Effector memory CD4-positive, alpha-beta T cell (primary cell): ENCODE measurements around the gene CCDC14.

Source experiments
- DNase-seq, 3 donors: peaks; one replicate each; pipeline ENCODE4 v3.0.0-alpha.2; 2020
- H3K27ac ChIP-seq: 2 replicates; pipeline ENCODE4 v1.7.0; 2013; ENCODE audit warnings: mild to moderate bottlenecking, low read length, moderate library complexity; ENCODE audit not compliant: insufficient read depth, poor library complexity, severe bottlenecking
- H3K27me3 ChIP-seq: replicated peaks from 2 replicates; pipeline ENCODE4 v1.7.0; 2013; ENCODE audit warnings: mild to moderate bottlenecking, low read length; ENCODE audit not compliant: insufficient read depth, control insufficient read depth, poor library complexity, severe bottlenecking
- H3K36me3 ChIP-seq: 2 replicates; pipeline ENCODE4 v1.7.0; 2013; ENCODE audit warnings: mild to moderate bottlenecking, low read length, moderate library complexity; ENCODE audit not compliant: control insufficient read depth, insufficient read depth
- H3K4me1 ChIP-seq: 2 replicates; pipeline ENCODE4 v1.7.0; 2013; ENCODE audit warnings: low read length, mild to moderate bottlenecking; ENCODE audit not compliant: control insufficient read depth, insufficient read depth, poor library complexity, severe bottlenecking
- H3K4me3 ChIP-seq: 2 replicates; pipeline ENCODE4 v1.7.0; 2013; ENCODE audit warnings: low read length, low read depth, mild to moderate bottlenecking; ENCODE audit not compliant: insufficient read depth, poor library complexity, severe bottlenecking
- H3K9me3 ChIP-seq: 2 replicates; pipeline ENCODE4 v1.7.0; 2013; ENCODE audit warnings: mild to moderate bottlenecking, low read length, moderate library complexity; ENCODE audit not compliant: control insufficient read depth

Gene CCDC14

DNA sequence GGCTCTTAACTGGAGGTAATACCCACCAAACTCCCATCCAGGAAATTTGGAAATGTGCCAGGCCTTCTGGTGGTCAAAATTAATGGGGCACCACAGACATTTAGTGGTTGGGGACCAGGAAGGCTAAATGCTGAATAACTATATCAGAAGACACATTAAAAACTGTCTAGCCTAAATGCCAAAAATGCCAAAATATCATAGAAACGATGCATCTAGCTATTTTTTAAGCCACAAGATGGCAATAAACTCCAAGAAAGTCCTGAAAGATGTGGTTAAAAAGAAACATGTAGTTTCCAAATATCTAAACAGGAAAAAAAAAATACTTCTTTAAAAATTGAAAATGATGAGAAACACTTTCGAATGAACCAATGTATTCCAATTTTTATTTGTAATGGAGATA lies 19.9 kb downstream of the CCDC14 start:
- Histone ChIP-seq H3K27me3 (no peaks in the 10 kb centered on the region), H3K27ac (no peak overlapping the region)
- DNase-seq, result no peak

DNA sequence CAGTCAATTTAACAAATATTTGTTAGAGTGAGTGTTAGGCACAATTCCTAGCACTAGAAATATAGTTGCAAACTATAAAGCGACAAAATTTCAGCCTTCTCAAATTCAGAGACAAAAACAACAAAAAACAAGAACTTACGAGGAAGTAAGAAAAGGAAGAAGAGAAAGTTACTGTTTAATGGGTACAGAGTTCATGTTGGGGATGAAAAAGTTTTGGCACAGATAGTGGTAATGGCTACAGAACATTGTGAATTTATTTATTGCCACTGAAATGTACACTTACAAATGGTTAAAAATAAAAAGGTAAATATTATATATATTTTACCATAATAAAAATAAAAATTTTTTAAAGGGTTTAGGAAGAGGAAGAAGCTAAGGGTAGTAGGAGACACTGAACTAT lies 21.3 kb downstream of the CCDC14 start:
- no peak overlapping the region for H3K27ac ChIP-seq
- H3K9me3 ChIP-seq, result no peaks in the 10 kb centered on the region
- DNase-seq, result no peak
- H3K36me3 ChIP-seq, result peaks cover 15% of the 10 kb centered on the region
- H3K4me3 ChIP-seq, result no peak overlapping the region
- H3K4me1 ChIP-seq, result no peaks in the 10 kb centered on the region
- no peaks in the 10 kb centered on the region for H3K27me3 ChIP-seq

More for the DNA sequence above, 19.9 kb downstream of the CCDC14 start:
- no peaks in the 10 kb centered on the region for H3K4me1 ChIP-seq
- H3K4me3 ChIP-seq, result no peak overlapping the region
- H3K9me3 ChIP-seq, result no peaks in the 10 kb centered on the region
- peaks cover 15% of the 10 kb centered on the region for H3K36me3 ChIP-seq

DNA sequence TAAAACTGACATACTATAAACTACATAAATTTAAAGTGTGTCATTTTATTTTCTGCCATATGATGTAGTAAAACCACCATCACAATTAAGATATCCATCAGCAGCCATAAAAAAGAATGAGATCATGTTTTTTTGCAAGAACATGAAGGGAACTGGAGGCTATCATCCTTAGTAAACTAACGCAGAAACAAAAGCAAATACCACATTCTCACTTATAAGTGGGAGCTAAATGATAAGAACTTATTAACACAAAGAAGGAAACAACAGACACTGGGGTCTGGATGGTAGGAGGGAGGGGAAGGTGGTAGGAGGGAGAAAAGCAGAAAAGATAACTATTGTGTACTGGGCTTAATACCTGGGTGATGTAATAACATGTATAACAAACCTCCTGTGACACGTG lies 24.6 kb downstream of the CCDC14 start:
- H3K27ac ChIP-seq, result no peak overlapping the region
- no peak overlapping the region for H3K4me3 ChIP-seq
- no peaks in the 10 kb centered on the region for H3K27me3 ChIP-seq
- H3K36me3 ChIP-seq, result no peaks in the 10 kb centered on the region
- no peaks in the 10 kb centered on the region for H3K4me1 ChIP-seq
- no peak for DNase-seq
- H3K9me3 ChIP-seq, result no peaks in the 10 kb centered on the region

DNA sequence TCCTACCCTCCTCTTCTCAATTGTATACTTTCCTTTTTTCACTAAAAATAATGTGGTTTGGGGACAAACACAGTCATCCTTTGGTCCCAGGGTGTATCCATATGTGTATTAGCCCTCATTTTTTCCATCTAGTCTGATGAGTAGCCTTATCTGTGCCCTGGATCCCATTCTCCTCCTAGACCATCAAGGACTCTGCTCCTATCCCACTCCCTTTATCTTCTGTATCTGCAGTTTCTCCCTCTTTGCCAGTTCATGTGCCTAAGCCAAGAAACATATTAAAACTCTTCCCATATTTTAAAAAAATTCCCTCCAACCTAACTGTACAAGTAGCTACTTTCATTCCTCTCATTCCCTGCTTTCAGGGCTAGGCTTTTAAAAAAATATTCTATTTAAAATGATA lies 25.2 kb downstream of the CCDC14 start:
- H3K36me3 ChIP-seq, result no peaks in the 10 kb centered on the region
- DNase-seq, result no peak
- no peaks in the 10 kb centered on the region for H3K9me3 ChIP-seq
- no peaks in the 10 kb centered on the region for H3K4me1 ChIP-seq
- H3K27ac ChIP-seq, result no peak overlapping the region
- no peak overlapping the region for H3K4me3 ChIP-seq
- H3K27me3 ChIP-seq, result no peaks in the 10 kb centered on the region

DNA sequence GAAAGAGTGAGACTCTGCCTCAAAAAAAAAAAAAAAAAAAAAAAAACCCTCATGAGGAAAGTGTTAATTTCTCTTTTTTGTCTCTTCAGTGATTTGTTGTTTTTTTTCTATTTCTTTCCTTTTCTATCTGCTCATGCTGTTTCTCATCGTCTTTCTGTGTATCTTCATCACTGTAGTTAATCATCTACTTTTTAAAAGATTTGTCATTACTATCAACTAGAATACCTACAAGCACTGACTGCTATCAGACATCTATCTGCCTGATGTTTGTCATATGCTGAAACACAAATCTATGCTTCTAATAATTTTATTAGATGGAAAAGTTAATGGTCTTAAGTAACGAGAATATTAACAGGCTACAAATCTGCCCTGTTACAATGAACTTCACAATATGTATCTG lies 26.8 kb downstream of the CCDC14 start:
- Histone ChIP-seq H3K4me3 (no peak overlapping the region), H3K36me3 (no peaks in the 10 kb centered on the region), H3K9me3 (no peaks in the 10 kb centered on the region), H3K4me1 (no peaks in the 10 kb centered on the region), H3K27ac (no peak overlapping the region), H3K27me3 (no peaks in the 10 kb centered on the region)
- DNase-seq, result no peak

- no peaks in the 10 kb centered on the region for H3K36me3 ChIP-seq
- no peaks in the 10 kb centered on the region for H3K27me3 ChIP-seq
- H3K4me1 ChIP-seq, result no peaks in the 10 kb centered on the region
- no peak overlapping the region for H3K27ac ChIP-seq
- no peak overlapping the region for H3K4me3 ChIP-seq
- H3K9me3 ChIP-seq, result no peaks in the 10 kb centered on the region
- no peak for DNase-seq
Observed at GRCh38 chr3:123930445-123930844, 30.6 kb downstream of the CCDC14 start.

DNA sequence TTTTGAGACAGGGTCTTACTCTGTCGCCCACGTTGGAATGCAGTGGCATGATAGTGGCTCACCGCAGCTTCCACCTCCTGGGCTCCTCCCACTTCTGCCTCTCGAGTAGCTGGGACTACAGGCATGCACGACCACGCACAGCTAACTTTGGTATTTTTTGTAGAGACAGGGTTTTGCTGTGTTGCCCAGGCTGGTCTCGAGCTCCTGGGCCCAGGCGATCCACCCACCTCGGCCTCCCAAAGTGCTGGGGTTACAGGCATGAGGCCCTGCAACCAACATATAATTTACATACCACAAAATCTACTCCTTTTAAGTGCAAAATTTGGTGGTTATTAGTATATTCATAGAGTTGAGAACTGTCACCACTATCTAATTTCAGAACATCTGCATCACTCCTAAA lies 31.7 kb downstream of the CCDC14 start:
- no peak for DNase-seq
- Histone ChIP-seq H3K9me3 (no peaks in the 10 kb centered on the region), H3K27me3 (no peaks in the 10 kb centered on the region), H3K36me3 (no peaks in the 10 kb centered on the region), H3K27ac (no peak overlapping the region), H3K4me3 (no peak overlapping the region), H3K4me1 (no peaks in the 10 kb centered on the region)

- Histone ChIP-seq H3K27ac (no peak overlapping the region), H3K9me3 (peaks cover 3% of the 10 kb centered on the region), H3K4me3 (no peak overlapping the region), H3K36me3 (no peaks in the 10 kb centered on the region), H3K27me3 (no peaks in the 10 kb centered on the region), H3K4me1 (no peaks in the 10 kb centered on the region)
- DNase-seq, result no peak
Observed at GRCh38 chr3:123926396-123926795, 34.6 kb downstream of the CCDC14 start.

DNA sequence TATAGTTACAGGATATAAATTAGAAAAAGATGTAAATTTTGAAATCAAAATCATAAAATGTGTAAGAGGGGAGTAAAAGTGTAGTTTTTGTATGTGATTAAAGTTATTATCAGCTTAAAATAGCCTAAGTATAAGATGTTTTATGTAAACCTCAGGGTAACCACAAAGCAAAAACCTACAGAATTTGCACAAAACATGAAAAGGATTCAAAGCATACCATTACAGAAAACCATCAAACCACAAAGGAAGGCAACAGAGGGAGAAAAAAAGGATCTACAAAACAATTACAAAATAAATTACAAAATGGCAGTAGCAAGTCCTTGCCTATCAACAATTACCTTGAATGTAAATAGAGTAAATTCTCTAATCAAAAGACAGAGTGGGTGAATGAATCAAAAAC lies 40.2 kb downstream of the CCDC14 start:
- no peak overlapping the region for H3K4me3 ChIP-seq
- no peak overlapping the region for H3K27ac ChIP-seq
- H3K4me1 ChIP-seq, result no peaks in the 10 kb centered on the region
- peaks cover 10% of the 10 kb centered on the region for H3K9me3 ChIP-seq
- DNase-seq, result no peak
- H3K27me3 ChIP-seq, result no peaks in the 10 kb centered on the region
- peaks cover 11% of the 10 kb centered on the region for H3K36me3 ChIP-seq

GRCh38 chr3:123920383-123920782 lies 40.6 kb downstream of the CCDC14 start:
- H3K27me3 ChIP-seq, result no peaks in the 10 kb centered on the region
- no peaks in the 10 kb centered on the region for H3K4me1 ChIP-seq
- no peak overlapping the region for H3K27ac ChIP-seq
- H3K36me3 ChIP-seq, result peaks cover 11% of the 10 kb centered on the region
- peaks cover 10% of the 10 kb centered on the region for H3K9me3 ChIP-seq
- DNase-seq, result no peak
- no peak overlapping the region for H3K4me3 ChIP-seq

- Histone ChIP-seq H3K4me1 (no peaks in the 10 kb centered on the region), H3K27me3 (no peaks in the 10 kb centered on the region), H3K27ac (no peak overlapping the region), H3K4me3 (no peak overlapping the region), H3K36me3 (peaks cover 17% of the 10 kb centered on the region), H3K9me3 (peaks cover 10% of the 10 kb centered on the region)
- no peak for DNase-seq
Observed at GRCh38 chr3:123919353-123919752, 41.7 kb downstream of the CCDC14 start.
